A549 (cell line): Measurements from ENCODE around the gene LOXL4. TPM values are rescaled to one million over a fixed set of nuclear protein-coding genes. Genes with fewer than 3 reads are reported as not detected.

Experiments used
- ATAC-seq, 2 experiments: fragments of 200-7000 bp in 1 of 2; fragments of >200 bp in 1 of 2; cut with Nextera tagmentation in 1 of 2; cut with Tn5 transposase in 1 of 2; 3 replicates each; pipeline versions ENCODE4 v1.8.0 to v1.9.1; 2018 to 2020; ENCODE audit warnings: mild to moderate bottlenecking in 1 of 2, moderate library complexity in 1 of 2
- CTCF ChIA-PET: fragments of 300-600 bp; sonication (Branson Sonifier 250); formaldehyde crosslinking; extraction: SDS; loops from one replicate; lab custom pipeline; 2021; ENCODE audit warnings: antibody characterized with exemption, inconsistent platforms; lab: Yijun Ruan, JAX
- POLR2A ChIA-PET: fragments of 350-600 bp; formaldehyde crosslinking; extraction: SDS; loops from one replicate; lab custom pipeline; 2021; ENCODE audit warnings: antibody characterized with exemption, inconsistent platforms; lab: Yijun Ruan, JAX
- DNase-seq, 2 experiments: peaks; one replicate each; pipeline versions ENCODE4 v3.0.0 to v3.0.0-alpha.2; 2011 to 2016; ENCODE audit warnings: low read depth in 1 of 2, low spot score in 1 of 2
- FAIRE-seq: peaks from 2 replicates; lab custom pipeline; 2011; peaks lifted over from hg19 to GRCh38; lab: Jason Lieb, UNC
- H3K27ac ChIP-seq, 2 experiments: fragments of >200 bp; sonication (Bioruptor Twin); formaldehyde crosslinking; 3 replicates each; pipeline ENCODE4 v1.5.1; 2016 to 2017
- H3K4me1 ChIP-seq: fragments of >200 bp; sonication (Bioruptor Twin); formaldehyde crosslinking; 3 replicates; pipeline ENCODE4 v1.6.1; 2016
- H3K4me2 ChIP-seq: fragments of >200 bp; sonication (Bioruptor Twin); formaldehyde crosslinking; 3 replicates; pipeline ENCODE4 v1.6.1; 2016
- H3K4me3 ChIP-seq: fragments of >200 bp; sonication (Bioruptor Twin); formaldehyde crosslinking; 3 replicates; pipeline ENCODE4 v1.5.1; 2016
- H3K9me3 ChIP-seq: fragments of >200 bp; sonication (Bioruptor Twin); formaldehyde crosslinking; 3 replicates; pipeline ENCODE4 v1.6.1; 2016
- ATOH8 ChIP-seq: fragments of 250-450 bp; sonication (Bioruptor Pico); IDR thresholded peaks from 2 replicates; pipeline ENCODE4 v1.5.0; 2020; ENCODE audit warnings: low read depth, mild to moderate bottlenecking, moderate library complexity
- CBX8 ChIP-seq: fragments of 200-600 bp; sonication (generic); IDR thresholded peaks from 2 replicates; pipeline ENCODE4 v1.6.1; 2016
- CEBPB ChIP-seq, 2 experiments: fragments of >200 bp in 1 of 2; sonication (Bioruptor Twin) in 1 of 2; formaldehyde crosslinking in 1 of 2; IDR thresholded peaks; 2 replicates each; pipeline ENCODE4 v1.6.1; 2012 to 2016
- EHF ChIP-seq: fragments of 250-450 bp; sonication (Bioruptor Pico); IDR thresholded peaks from 2 replicates; pipeline ENCODE4 v1.5.0; 2020; ENCODE audit warnings: mild to moderate bottlenecking
- ELK1 ChIP-seq: fragments of 150-350 bp; IDR thresholded peaks from 2 replicates; pipeline ENCODE4 v1.6.1; 2014; ENCODE audit warnings: low read depth, mild to moderate bottlenecking, low read length
- EP300 ChIP-seq, 2 experiments: fragments of >200 bp; sonication (Bioruptor Twin); formaldehyde crosslinking; IDR thresholded peaks; 2 replicates in 1 of 2; 3 replicates in 1 of 2; pipeline ENCODE4 v1.6.1; 2016 to 2017
- ESRRA ChIP-seq: fragments of 150-350 bp; IDR thresholded peaks from 2 replicates; pipeline ENCODE4 v1.6.1; 2014; ENCODE audit warnings: mild to moderate bottlenecking, low read length, borderline replicate concordance
- FOSL2 ChIP-seq, 2 experiments: fragments of 450-650 bp in 1 of 2; fragments of >200 bp in 1 of 2; sonication (Bioruptor Twin) in 1 of 2; formaldehyde crosslinking; IDR thresholded peaks; 2 replicates each; pipeline versions ENCODE4 v1.5.0 to v1.6.1; 2016 to 2020; ENCODE audit warnings: mild to moderate bottlenecking in 1 of 2, moderate library complexity in 1 of 2
- FOXS1 ChIP-seq: fragments of 250-450 bp; sonication (Bioruptor Pico); IDR thresholded peaks from 2 replicates; pipeline ENCODE4 v1.5.0; 2020; ENCODE audit warnings: mild to moderate bottlenecking, moderate library complexity
- GATA3 ChIP-seq: IDR thresholded peaks from 2 replicates; pipeline ENCODE4 v1.6.1; 2012; ENCODE audit warnings: borderline replicate concordance
- HEYL ChIP-seq: fragments of 250-450 bp; sonication (Bioruptor Pico); IDR thresholded peaks from 2 replicates; pipeline ENCODE4 v1.8.0; 2021; ENCODE audit warnings: mild to moderate bottlenecking, moderate library complexity
- JUN ChIP-seq, 2 experiments: fragments of >200 bp; sonication (Bioruptor Twin); formaldehyde crosslinking; IDR thresholded peaks; 2 replicates in 1 of 2; 3 replicates in 1 of 2; pipeline ENCODE4 v1.6.1; 2016 to 2017
- NFE2L2 ChIP-seq: fragments of 150-350 bp; conservative IDR thresholded peaks from 2 replicates; pipeline ENCODE4 v1.6.1; 2014; ENCODE audit warnings: low read length
- RARB ChIP-seq: fragments of 250-450 bp; sonication (Bioruptor Pico); IDR thresholded peaks from 2 replicates; pipeline ENCODE4 v1.8.0; 2021; ENCODE audit warnings: mild to moderate bottlenecking, moderate library complexity
- RFX5 ChIP-seq: fragments of 450-650 bp; IDR thresholded peaks from 2 replicates; pipeline ENCODE4 v1.7.1; 2014; ENCODE audit warnings: antibody characterized with exemption, mild to moderate bottlenecking, moderate library complexity
- SREBF2 ChIP-seq: fragments of 450-650 bp; IDR thresholded peaks from 2 replicates; pipeline ENCODE4 v1.6.1; 2014; ENCODE audit warnings: mild to moderate bottlenecking, moderate library complexity
- TFCP2L1 ChIP-seq: fragments of 250-450 bp; sonication (Bioruptor Pico); IDR thresholded peaks from 2 replicates; pipeline ENCODE4 v1.5.0; 2021; ENCODE audit warnings: mild to moderate bottlenecking
- TP53 ChIP-seq: fragments of 250-450 bp; sonication (Bioruptor Pico); IDR thresholded peaks from 2 replicates; pipeline ENCODE4 v1.5.0; 2021; ENCODE audit warnings: mild to moderate bottlenecking, moderate library complexity
- ZC3H11A ChIP-seq: fragments of 450-650 bp; IDR thresholded peaks from 2 replicates; pipeline ENCODE4 v1.6.1; 2014; ENCODE audit warnings: antibody characterized with exemption, mild to moderate bottlenecking
- WGBS: methylation state at CpG from one replicate; pipeline ENCODE4 v1.1.6; 2017; ENCODE audit errors: missing lambda C conversion rate; 5-methylcytosine and 5-hydroxymethylcytosine counted together
- polyA plus RNA-seq, 4 experiments: library from polyadenylated mRNA; depleted of rRNA in 3 of 4; stranded (reverse); fragments of >200 nt; fragmentation: RNase III in 1 of 4; extraction: RNeasy Plus Mini Kit Qiagen cat#74134 plus additional on column Dnase treatment in 1 of 4; gene quantifications; 2 replicates in 3 of 4; 3 replicates in 1 of 4; pipeline ENCODE4 v1.2.3, GENCODE V29; 2011 to 2017
- TF ChIP-seq, protein P1 (sequence below): IDR thresholded peaks from 2 replicates; pipeline ENCODE4 v1.6.1; 2012
- TF ChIP-seq, protein P2 (sequence below): fragments of 200-600 bp; sonication (generic); IDR thresholded peaks from 2 replicates; pipeline ENCODE4 v1.6.1; 2016; ENCODE audit warnings: antibody characterized with exemption, mild to moderate bottlenecking, moderate library complexity

The LOXL4 gene
- polyA plus RNA-seq, 2 of the 4 experiments (the other 2 are of a cell fraction), result 1.6 to 2.1 TPM

DNA sequence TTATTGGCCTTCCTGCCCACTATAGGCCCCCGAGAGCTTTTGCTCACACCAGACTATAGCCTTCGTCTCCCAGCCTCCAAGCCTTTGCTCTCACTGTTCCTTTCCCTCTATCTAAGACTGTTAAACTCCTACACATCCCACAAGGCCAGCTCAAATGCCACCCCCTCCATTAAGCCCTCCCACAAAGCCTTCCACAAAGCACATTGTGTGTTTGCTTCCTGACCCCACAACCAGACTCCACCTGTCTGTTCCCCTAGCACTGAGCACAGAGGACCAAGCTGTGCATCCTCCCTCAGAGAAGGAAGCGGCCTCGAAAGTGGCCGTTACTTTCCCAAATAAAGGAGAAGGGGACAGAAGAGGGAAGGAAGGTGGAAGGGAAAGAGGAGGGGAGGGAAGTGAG lies 1.3 kb downstream of the LOXL4 start:
- ChIA-PET CTCF (interaction anchor here (1.2 to 1.8 kb wide), 4 partner anchors 9 to 43 kb away, joined by 3 to 6 read pairs (median 5); no protein-coding TSS in a partner anchor), POLR2A (no interaction called here)
- H3K4me3 ChIP-seq, result no peak overlapping the region
- TF ChIP-seq, protein P1, sequence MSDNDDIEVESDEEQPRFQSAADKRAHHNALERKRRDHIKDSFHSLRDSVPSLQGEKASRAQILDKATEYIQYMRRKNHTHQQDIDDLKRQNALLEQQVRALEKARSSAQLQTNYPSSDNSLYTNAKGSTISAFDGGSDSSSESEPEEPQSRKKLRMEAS, result no peak
- no peak for TF ChIP-seq HEYL (CRISPR knock-in tag)
- no peak for TF ChIP-seq JUN (IDR thresholded peaks at IDR 0.05)
- TF ChIP-seq RARB (CRISPR knock-in tag), result no peak
- no peak for FAIRE-seq
- H3K4me2 ChIP-seq, result no peak overlapping the region
- ATAC-seq, result no peak
- H3K27ac ChIP-seq, result no peak overlapping the region
- WGBS, result 95% methylated on average over 5 of the region's 5 CpGs
- H3K9me3 ChIP-seq, result no peaks in the 10 kb centered on the region
- H3K4me1 ChIP-seq, result peaks cover 29% of the 10 kb centered on the region
- DNase-seq, result no peak

- H3K4me3 ChIP-seq, result no peak overlapping the region
- TF ChIP-seq ZC3H11A (no peak), NFE2L2 (no peak), TFCP2L1 (CRISPR knock-in tag) (no peak), ELK1 (no peak), JUN (IDR thresholded peaks at IDR 0.05) (no peak), SREBF2 (no peak), CEBPB (IDR thresholded peaks at IDR 0.05) (no peak)
- no peak overlapping the region for H3K4me2 ChIP-seq
- ChIA-PET POLR2A (no interaction called here), CTCF (interaction anchor here (1.2 to 1.8 kb wide), 6 partner anchors 8 to 94 kb away, joined by 3 to 6 read pairs (median 4); no protein-coding TSS in a partner anchor)
- FAIRE-seq (no peak), ATAC-seq (no peak), DNase-seq (no peak)
- 85% methylated on average over 17 of the region's 17 CpGs for WGBS
- H3K4me1 ChIP-seq, result peaks cover 29% of the 10 kb centered on the region
- peak overlapping the region in 1 of 2 experiments; percentile 25; a peak in 1 of 6 replicates for H3K27ac ChIP-seq
- no peaks in the 10 kb centered on the region for H3K9me3 ChIP-seq
These were observed 2.3 kb downstream of the LOXL4 start for GRCh38 chr10:98265403-98266378.

- DNase-seq (no peak), ATAC-seq (no peak), FAIRE-seq (no peak)
- TF ChIP-seq EP300 (IDR thresholded peaks at IDR 0.05), result no peak
- TF ChIP-seq ATOH8 (CRISPR knock-in tag), result no peak
- TF ChIP-seq CEBPB (IDR thresholded peaks at IDR 0.05), result no peak
- TF ChIP-seq TP53 (CRISPR knock-in tag), result no peak
- TF ChIP-seq FOXS1, result no peak
- TF ChIP-seq, protein P2, sequence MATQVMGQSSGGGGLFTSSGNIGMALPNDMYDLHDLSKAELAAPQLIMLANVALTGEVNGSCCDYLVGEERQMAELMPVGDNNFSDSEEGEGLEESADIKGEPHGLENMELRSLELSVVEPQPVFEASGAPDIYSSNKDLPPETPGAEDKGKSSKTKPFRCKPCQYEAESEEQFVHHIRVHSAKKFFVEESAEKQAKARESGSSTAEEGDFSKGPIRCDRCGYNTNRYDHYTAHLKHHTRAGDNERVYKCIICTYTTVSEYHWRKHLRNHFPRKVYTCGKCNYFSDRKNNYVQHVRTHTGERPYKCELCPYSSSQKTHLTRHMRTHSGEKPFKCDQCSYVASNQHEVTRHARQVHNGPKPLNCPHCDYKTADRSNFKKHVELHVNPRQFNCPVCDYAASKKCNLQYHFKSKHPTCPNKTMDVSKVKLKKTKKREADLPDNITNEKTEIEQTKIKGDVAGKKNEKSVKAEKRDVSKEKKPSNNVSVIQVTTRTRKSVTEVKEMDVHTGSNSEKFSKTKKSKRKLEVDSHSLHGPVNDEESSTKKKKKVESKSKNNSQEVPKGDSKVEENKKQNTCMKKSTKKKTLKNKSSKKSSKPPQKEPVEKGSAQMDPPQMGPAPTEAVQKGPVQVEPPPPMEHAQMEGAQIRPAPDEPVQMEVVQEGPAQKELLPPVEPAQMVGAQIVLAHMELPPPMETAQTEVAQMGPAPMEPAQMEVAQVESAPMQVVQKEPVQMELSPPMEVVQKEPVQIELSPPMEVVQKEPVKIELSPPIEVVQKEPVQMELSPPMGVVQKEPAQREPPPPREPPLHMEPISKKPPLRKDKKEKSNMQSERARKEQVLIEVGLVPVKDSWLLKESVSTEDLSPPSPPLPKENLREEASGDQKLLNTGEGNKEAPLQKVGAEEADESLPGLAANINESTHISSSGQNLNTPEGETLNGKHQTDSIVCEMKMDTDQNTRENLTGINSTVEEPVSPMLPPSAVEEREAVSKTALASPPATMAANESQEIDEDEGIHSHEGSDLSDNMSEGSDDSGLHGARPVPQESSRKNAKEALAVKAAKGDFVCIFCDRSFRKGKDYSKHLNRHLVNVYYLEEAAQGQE, result no peak
- no peak for TF ChIP-seq FOSL2 (IDR thresholded peaks at IDR 0.05)
- no peak for TF ChIP-seq FOSL2 (CRISPR knock-in tag; IDR thresholded peaks at IDR 0.05)
- no peak for TF ChIP-seq ESRRA
- no peak for TF ChIP-seq RFX5
- no peak for TF ChIP-seq EHF (CRISPR knock-in tag)
- no peak for TF ChIP-seq CBX8
- TF ChIP-seq GATA3, result no peak
- 76% methylated on average over 12 of the region's 12 CpGs for WGBS
- no peak overlapping the region for H3K4me3 ChIP-seq
- ChIA-PET POLR2A (no interaction called here), CTCF (interaction anchor here (1.1 to 1.5 kb wide), 5 partner anchors 10 to 93 kb away, joined by 3 to 8 read pairs (median 5); no protein-coding TSS in a partner anchor)
- H3K27ac ChIP-seq, result no peak overlapping the region
- H3K4me1 ChIP-seq, result peaks cover 23% of the 10 kb centered on the region
- no peak overlapping the region for H3K4me2 ChIP-seq
- H3K9me3 ChIP-seq, result no peaks in the 10 kb centered on the region
These were observed 3.5 kb downstream of the LOXL4 start for GRCh38 chr10:98264378-98265065.
